Middle frontal gyrus (tissue), 1 donor: ENCODE measurements around the gene ZNF670.
A peak's percentile ranks its signal among the peaks of the same experiment; 100 is the strongest.
"Not testable (repeated sequence)": the region's sequence is repeated elsewhere in the genome, so short reads cannot be mapped to it uniquely, and the experiment has no call there.

Experiments used
- DNase-seq: peaks from one replicate; pipeline ENCODE4 v3.0.0-alpha.2; 2015; ENCODE audit warnings: low spot score; ENCODE audit errors: extremely low spot score

ZNF670 gene

DNA sequence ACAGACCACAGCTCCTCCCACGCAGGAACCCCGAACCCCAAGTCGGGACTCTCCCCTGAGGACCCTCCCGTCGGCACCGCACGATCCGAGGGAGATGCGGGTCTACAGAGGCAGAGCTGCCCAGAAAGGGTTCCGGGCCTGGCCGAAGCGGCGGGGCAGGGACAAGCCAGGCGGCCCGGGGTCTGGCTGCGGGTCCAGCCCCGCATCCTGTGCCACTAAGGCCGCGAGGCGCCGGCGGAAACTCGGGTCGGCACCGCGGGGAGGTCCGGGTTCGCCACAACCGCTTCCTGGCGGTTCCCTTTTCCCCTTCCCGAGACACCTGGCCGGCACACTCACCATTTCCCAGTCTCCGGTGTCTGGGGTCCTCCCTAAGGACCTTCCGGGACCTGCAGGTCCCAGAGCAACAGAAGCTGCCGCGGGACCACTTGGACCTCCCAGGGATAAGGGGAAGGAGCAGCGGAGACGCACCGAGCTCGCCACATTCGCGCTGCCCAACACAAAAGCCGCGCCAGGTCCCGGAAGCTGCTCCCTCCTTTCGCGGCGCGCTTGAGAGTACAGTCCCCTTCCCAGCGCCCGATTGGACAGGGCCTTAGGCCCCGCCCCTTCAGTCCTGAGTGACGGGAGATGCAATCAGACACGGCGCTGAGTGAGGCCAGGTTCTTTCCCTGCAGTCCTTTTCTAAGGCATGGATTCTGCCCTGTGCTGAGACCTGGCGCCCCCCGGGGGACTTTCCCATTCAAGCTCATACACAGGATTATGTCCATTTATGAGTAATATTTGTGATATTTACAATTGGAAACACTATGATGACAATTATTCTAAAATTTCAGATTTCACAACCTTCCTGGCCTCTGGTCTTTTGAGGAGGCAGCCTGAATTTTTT, at the start of gene ZNF670:
ZNF670 (minus strand) TSS at position 554 of the 883 bp plus-strand sequence; CDS start at position 339, 215 bp downstream.
- DNase-seq = peak; percentile 95

GRCh38 chr1:247127519-247128282, 49.1 kb upstream of the ZNF670 start:
- not testable (repeated sequence) for DNase-seq

DNA sequence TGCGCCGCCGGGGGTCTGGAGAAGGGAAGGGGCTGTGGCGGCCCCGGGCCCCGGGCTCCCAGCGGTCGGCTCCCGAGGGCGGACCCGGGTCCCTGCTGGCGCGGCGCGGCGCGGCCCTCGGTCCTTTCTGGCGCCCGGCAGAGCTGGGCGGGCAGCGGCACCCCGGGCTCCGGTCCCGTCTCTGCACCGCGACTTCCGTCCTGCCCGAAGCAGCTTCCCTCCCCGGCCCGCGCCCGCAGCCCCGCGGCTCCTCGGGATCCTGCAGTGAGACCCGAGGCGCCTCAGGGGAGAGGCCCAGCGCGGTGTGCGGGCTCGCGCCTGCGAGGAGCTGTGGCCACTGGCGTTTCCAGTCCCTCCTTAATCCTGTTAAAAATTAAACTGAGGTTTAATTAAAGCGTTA, 48.0 kb upstream of the ZNF670 start:
- not testable (repeated sequence) for DNase-seq

- not testable (repeated sequence) for DNase-seq
These were observed 47.6 kb upstream of the ZNF670 start for GRCh38 chr1:247126166-247126565.

DNA sequence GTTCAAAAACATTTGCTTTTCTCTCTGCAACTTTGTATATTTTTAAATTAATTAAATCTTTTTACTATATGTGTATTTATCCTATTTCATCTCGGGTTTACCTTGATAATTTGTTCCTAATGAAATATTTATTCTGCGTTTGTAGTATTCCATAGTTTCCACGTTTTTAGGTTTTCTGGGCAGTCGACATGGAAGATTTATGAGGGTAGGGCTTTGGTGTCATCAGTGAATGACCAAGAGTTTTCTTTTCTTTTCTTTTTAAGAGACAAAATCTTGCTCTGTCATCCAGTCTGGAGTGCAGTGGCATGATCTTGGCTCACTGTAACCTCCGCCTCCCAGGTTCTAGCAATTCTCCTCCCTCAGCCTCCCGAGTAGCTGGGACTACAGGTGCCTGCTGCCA, 42.8 kb upstream of the ZNF670 start:
- DNase-seq = no peak

- DNase-seq = not testable (repeated sequence)
These were observed 41.7 kb upstream of the ZNF670 start for GRCh38 chr1:247120408-247120668.

DNA sequence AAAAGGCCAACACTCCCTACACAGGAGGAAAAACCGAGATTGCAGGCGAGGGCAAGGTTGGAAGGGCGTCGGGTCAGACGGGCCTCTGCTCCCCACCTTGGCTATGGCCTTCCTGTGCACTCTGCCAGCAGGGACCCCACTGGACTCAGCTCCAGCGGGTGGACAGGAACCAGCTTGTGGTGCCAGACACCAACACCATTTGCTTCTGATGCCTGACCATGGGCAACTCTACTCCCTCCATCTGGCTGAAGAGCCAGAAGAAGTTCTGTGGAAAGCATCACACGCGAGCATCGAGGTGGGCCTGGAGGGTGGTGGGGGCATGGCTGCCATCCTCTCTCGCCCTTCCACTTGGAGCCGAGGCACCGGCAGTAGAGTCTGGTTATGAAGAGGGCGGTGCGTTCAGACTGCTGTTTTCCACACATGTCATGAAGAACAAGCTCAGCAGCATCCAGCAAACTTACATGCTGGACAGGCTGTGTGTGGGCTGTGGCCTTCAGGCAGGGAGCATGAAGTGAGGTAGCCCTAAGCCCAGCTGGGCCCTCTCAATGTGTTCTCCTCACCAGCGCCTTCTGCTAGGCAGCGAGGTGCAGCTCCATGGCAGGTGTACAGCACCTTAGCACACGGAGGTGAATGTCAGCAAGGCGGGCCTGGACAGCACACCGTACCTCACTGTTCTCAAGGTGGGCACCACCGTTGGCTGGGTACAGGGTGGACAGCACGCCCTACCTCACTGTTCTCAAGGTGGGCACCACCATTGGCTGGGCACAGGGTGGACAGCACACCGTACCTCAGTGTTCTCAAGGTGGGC, 41.2 kb upstream of the ZNF670 start:
- no peak for DNase-seq

DNA sequence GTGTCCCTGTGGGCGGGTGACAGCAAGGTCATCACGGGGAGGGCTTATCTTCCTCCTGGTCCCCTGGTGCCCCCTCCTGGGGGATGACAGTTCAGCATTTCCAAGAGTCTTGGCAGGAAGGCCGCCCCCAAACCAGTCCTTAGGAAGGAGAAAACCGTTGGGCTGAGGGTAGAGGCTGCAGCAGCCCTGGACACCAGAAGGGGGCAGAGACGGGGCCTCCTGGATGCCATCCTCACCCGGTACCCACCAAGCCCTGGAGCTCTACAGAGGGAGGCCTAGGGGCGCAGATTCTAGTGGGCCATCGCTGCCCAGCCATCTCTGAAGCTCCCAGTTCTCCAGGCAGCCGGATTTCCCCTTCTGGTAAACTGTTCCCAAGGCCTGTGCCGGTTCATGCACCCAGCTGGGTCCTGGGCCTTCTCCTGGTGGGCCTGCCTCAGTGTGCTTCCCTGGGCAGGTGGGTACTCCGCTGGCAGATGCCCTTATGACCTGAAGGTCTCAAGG, 40.4 kb upstream of the ZNF670 start:
- DNase-seq = no peak

- no peak for DNase-seq
These were observed 36.9 kb upstream of the ZNF670 start for GRCh38 chr1:247115545-247115944.

DNA sequence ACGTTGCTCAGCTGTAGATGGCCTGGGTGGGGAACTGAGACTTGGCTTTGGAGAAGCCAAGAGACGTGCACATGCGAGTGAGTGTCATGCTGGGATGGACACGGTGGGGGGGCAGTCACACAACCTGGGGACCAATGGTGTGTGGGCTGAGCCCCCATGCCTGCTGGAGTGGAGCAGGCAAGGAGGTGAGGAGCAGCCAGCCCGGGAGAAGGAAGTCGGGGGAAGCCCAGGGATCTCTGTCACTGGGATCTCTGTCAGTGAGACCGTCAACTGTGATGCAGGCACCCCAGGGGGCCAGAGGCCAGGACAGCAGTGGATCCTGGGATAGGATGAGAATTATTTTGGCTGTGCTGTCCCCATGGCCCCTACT, 36.5 kb upstream of the ZNF670 start:
- no peak for DNase-seq

DNA sequence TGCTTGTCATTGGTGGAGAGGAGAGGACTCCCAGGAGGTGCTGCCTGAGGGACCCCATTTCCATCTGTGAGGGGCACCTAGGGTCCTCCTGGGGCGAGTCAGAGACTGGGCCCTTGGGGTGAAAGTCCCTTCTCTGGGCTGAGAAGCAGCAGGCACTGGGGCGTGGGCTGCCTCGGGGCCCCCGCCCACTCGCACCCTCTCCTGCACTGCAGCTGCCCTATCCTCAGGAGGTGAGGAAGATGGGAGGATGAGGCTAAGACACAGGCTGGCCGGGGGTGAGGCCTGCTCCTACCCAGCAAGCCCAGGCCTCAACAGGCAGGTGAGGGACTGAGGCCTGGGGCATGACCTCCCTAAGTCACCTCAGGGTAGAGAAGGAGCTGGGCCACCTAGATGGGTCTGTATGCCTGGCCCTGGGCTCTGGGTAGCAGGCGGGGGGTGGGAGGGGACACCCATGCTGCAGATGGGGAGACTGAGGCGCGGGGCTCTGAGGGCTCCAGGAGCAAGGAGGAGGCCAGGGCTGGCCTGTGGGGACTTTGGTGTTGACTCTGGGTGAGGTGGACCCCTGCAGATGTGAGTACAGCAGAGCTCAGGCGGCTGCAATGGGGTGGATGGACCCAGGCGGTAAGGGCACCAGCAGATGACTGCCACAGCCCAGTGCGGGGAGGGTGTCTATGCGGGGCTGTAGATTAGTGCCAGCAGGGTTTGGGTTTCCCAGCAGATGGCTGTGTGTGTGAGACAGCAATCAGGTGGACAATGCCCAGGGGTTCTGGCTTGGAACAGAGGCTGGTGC, 35.9 kb upstream of the ZNF670 start:
- no peak for DNase-seq

DNA sequence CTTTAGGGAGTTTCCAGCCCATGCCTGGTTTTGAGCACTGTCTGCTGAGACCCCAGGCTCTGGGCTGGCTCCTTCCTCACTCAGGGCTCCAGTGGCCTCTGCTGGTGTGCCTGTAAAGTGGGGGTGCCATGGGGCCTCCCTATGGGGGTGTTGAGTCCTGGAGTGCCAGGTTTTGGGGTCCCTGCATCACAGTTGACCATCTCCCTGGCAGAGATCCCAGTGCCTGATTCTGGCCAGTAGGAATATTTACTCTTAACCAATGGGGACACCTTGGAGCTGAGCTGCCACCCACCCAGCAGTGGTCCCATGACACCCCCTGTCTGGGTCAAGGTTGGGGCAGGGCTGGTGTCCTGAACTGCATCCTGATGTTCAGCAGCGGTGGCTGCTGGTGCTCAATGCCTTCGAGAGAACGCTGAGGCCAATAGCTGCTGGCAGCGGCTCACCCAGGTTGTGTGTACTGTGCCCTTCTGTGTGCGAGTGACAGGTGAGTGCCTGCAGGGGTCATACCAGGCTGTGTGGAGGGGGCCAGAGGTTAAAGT, 35.2 kb upstream of the ZNF670 start:
- no peak for DNase-seq

GRCh38 chr1:247113094-247113497, 34.5 kb upstream of the ZNF670 start:
- DNase-seq = no peak

- no peak for DNase-seq
These were observed 33.8 kb upstream of the ZNF670 start for GRCh38 chr1:247112479-247112781.

GRCh38 chr1:247111700-247112478, 33.3 kb upstream of the ZNF670 start:
- DNase-seq = no peak

DNA sequence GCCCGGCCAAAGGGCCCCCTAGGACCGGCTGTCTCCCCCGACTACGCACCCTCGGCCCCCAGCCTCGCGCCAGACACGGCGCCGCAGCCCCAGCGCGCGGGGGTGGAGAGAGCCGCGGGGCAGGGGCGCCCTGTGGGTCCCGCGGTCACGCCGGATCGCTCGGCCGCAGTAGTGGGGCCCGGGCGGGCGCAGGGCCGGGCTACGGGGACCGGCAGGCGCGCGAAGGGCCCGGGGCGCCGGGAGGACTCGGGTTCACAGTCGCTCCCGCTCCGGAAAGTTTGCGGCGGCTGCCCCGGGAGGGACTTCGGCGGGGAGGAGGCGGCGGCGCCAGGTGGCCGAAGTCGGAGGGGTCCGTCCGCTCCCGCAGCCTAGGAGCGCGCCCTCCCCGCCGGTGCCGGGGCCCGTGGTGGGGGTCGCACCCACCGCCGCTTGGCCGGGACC, 32.7 kb upstream of the ZNF670 start:
- DNase-seq = no peak

DNA sequence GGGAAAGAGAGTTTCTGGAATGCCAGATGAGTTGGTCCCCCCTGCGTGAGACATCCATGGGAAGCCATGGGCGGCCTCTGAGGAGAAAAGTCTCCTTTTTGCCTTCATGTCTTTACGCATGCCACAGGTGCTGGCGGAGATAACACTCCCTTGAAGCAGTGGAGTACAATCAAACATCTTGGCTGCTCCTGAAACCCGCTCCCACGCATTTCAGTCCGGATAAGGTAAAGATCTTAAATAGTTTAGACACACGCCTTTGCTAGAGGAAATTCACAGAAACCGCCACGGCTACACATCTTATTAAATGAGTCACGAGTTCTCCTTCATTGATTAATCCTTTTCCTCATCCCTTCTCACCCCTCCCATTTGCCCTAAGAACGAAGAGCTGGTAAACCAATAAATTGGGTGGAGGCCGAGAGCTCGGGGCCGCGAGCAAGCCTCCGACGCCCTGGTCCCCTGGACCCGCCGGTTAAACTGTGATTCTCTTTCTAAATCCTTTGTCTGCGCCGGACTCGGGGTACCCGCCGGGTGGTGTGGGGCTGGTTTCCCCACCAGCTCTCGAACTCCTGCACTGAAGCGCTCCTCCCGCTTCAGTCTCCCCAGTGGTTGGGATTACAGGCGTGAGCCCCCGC, 32.1 kb upstream of the ZNF670 start:
- no peak for DNase-seq

DNA sequence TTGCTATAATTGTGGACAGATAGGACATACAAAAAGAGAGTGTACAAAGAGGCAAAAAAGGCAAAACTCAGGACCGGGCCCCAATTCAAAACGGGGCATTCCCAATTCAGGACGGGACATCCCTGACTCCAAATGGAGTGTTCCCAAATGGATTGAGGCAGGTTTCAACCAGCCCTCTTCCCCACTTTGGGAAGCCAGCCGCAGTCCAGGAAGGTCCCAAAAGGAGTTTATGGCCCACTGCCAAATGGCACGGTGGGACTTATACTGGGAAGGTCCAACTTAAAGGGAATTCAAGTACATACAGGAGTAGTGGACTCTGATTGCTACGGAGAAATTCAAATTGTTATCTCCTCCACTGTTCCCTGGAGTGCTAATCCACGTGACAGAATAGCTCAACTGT, 29.1 kb upstream of the ZNF670 start:
- no peak for DNase-seq

GRCh38 chr1:247105966-247106365, 27.4 kb upstream of the ZNF670 start:
- DNase-seq = no peak

GRCh38 chr1:247104965-247105364, 26.4 kb upstream of the ZNF670 start:
- DNase-seq = no peak
